ENCODE measurements around the gene YIF1B.

DNA sequence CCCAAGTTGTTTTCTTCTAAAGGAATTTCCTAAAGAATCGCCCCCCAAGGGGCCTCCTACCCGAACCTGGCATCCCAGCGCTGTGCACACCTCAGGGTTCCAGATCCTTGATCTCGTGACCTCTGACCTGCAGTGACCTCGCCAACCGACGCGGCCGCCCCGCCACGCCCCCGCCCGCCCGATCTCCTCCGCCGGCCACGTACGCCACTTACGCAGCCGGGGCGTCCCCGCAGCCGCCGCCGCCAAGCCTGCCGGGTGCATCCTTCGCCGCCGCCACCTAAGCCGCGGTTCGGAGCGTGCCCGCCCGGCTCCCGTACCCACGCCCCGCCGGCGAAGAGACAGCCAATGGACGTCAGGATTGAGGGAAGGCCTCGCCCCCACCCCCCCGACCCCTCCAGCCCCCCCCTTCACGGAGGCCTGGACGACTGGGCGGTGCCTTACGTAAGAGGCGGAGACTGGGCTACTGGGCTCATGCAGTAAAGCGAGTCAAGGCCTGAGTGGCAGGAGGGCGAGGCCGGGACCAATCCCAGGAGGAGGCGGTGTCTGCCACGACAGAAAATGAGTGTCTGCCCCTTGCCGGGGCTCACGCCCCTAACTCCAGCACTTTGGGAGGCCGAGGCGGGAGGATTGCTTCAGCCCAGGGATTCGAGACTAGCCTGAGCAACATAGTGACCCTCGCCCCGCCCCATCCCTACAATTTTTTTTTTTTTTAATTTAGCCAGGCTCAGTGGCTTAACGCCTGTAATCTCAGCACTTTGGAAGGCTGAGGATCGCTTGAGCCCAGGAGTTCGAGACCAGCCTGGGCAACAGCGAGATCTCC, at the start of gene YIF1B:
- TF ChIP-seq, protein P1, sequence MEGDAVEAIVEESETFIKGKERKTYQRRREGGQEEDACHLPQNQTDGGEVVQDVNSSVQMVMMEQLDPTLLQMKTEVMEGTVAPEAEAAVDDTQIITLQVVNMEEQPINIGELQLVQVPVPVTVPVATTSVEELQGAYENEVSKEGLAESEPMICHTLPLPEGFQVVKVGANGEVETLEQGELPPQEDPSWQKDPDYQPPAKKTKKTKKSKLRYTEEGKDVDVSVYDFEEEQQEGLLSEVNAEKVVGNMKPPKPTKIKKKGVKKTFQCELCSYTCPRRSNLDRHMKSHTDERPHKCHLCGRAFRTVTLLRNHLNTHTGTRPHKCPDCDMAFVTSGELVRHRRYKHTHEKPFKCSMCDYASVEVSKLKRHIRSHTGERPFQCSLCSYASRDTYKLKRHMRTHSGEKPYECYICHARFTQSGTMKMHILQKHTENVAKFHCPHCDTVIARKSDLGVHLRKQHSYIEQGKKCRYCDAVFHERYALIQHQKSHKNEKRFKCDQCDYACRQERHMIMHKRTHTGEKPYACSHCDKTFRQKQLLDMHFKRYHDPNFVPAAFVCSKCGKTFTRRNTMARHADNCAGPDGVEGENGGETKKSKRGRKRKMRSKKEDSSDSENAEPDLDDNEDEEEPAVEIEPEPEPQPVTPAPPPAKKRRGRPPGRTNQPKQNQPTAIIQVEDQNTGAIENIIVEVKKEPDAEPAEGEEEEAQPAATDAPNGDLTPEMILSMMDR (IDR thresholded peaks at IDR 0.05; ENCODE audit: low read depth, low read length) = no peak
- no peak for TF ChIP-seq EZH2phosphoT487 (IDR thresholded peaks at IDR 0.05; ENCODE audit: low read depth)
